Activated CD4-positive, alpha-beta T cell treated with anti-CD3 and anti-CD28 coated beads for 36 hours (primary cell): ENCODE measurements around the gene COL23A1. TPM values are rescaled to one million over a fixed set of nuclear protein-coding genes. Genes with fewer than 3 reads are reported as not detected.

Source experiments
- ATAC-seq: fragments of 200-7000 bp; cut with Tn5 transposase; one replicate; pipeline ENCODE4 v1.10.0; 2021; ENCODE audit warnings: mild to moderate bottlenecking, moderate library complexity
- CTCF ChIA-PET: fragments of 350-600 bp; sonication (Branson Sonifier 250); formaldehyde crosslinking; loops from one replicate; lab custom pipeline; 2021; ENCODE audit warnings: antibody characterized with exemption; lab: Charles Lee
- POLR2A ChIA-PET: fragments of 350-600 bp; sonication (Branson Sonifier 250); formaldehyde crosslinking; loops from one replicate; lab custom pipeline; 2021; ENCODE audit warnings: antibody characterized with exemption, inconsistent platforms; lab: Charles Lee
- DNase-seq: peaks from one replicate; pipeline ENCODE4 v3.0.0-alpha.2; 2020
- H3K27ac Mint-ChIP-seq: one replicate; pipeline ENCODE4 v1.8.0; 2021; ENCODE audit warnings: mixed read lengths
- H3K27me3 Mint-ChIP-seq: one replicate; pipeline ENCODE4 v1.8.0; 2021; ENCODE audit warnings: mixed read lengths
- H3K36me3 Mint-ChIP-seq: one replicate; pipeline ENCODE4 v1.8.0; 2021; ENCODE audit warnings: low read depth, mixed read lengths
- H3K4me1 Mint-ChIP-seq: one replicate; pipeline ENCODE4 v1.8.0; 2021; ENCODE audit warnings: mixed read lengths
- H3K4me3 Mint-ChIP-seq: one replicate; pipeline ENCODE4 v1.8.0; 2021; ENCODE audit warnings: mild to moderate bottlenecking, moderate library complexity, mixed read lengths
- H3K9me3 Mint-ChIP-seq: one replicate; pipeline ENCODE4 v1.8.0; 2021; ENCODE audit warnings: low read depth, mixed read lengths
- intact Hi-C, 2 experiments: fragments of 100-400 bp; cut with DNase I in 1 of 2; cut with micrococcal nuclease in 1 of 2; formaldehyde crosslinking; loops; one replicate each; pipeline versions ENCODE4 v1.14.2 to v1.15.1; 2022 to 2024; cut with DNase I, micrococcal nuclease
- total RNA-seq, 2 experiments: library from RNA; stranded (reverse); gene quantifications; one replicate each; pipeline ENCODE4 v1.2.3, GENCODE V29; 2021

COL23A1 gene
- total RNA-seq, 2 experiments from 2014 or later, result not detected

GRCh38 chr5:178272591-178272990 lies 317.6 kb downstream of the COL23A1 start:
- H3K4me3 Mint-ChIP-seq, result no peak overlapping the region
- CTCF ChIA-PET, result interaction anchor here (0.5 to 1.9 kb wide), 2 partner anchors 11 to 14 kb away, joined by 3 to 8 read pairs; no protein-coding TSS in a partner anchor
- ATAC-seq (no peak), DNase-seq (no peak)
- no peaks in the 10 kb centered on the region for H3K9me3 Mint-ChIP-seq
- no peaks in the 10 kb centered on the region for H3K4me1 Mint-ChIP-seq
- H3K27ac Mint-ChIP-seq, result no peak overlapping the region
- POLR2A ChIA-PET, result no interaction called here
- H3K27me3 Mint-ChIP-seq, result peaks cover under 1% of the 10 kb centered on the region
- H3K36me3 Mint-ChIP-seq, result no peaks in the 10 kb centered on the region
- intact Hi-C loops, result no loop called here

- Mint-ChIP-seq H3K4me1 (no peaks in the 10 kb centered on the region), H3K27ac (no peak overlapping the region), H3K36me3 (no peaks in the 10 kb centered on the region), H3K9me3 (no peaks in the 10 kb centered on the region), H3K4me3 (no peak overlapping the region), H3K27me3 (no peaks in the 10 kb centered on the region)
- DNase-seq, result no peak
- ATAC-seq, result no peak
- intact Hi-C loops, result no loop called here
- CTCF ChIA-PET, result interaction anchor here (0.7 to 1.9 kb wide), 2 partner anchors 12 kb away, joined by 5 to 8 read pairs; no protein-coding TSS in a partner anchor
- POLR2A ChIA-PET, result no interaction called here
These were observed 318.3 kb downstream of the COL23A1 start for GRCh38 chr5:178271726-178272479.

GRCh38 chr5:178271231-178271630 lies 319.0 kb downstream of the COL23A1 start:
- Mint-ChIP-seq H3K4me3 (no peak overlapping the region), H3K9me3 (no peaks in the 10 kb centered on the region), H3K27ac (no peak overlapping the region), H3K27me3 (no peaks in the 10 kb centered on the region), H3K36me3 (no peaks in the 10 kb centered on the region), H3K4me1 (no peaks in the 10 kb centered on the region)
- ChIA-PET CTCF (interaction anchor here (0.7 kb wide), 1 partner anchor 12 kb away, joined by 5 read pairs; no protein-coding TSS in a partner anchor), POLR2A (no interaction called here)
- intact Hi-C loops, result no loop called here
- ATAC-seq, result no peak
- no peak for DNase-seq

GRCh38 chr5:178269499-178269898 lies 320.7 kb downstream of the COL23A1 start:
- no peaks in the 10 kb centered on the region for H3K27me3 Mint-ChIP-seq
- ATAC-seq, result no peak

GRCh38 chr5:178267876-178268275 lies 322.3 kb downstream of the COL23A1 start:
- ChIA-PET POLR2A (no interaction called here), CTCF (interaction anchor here (0.7 kb wide), 1 partner anchor 36 kb away, joined by 3 read pairs; no protein-coding TSS in a partner anchor)
- Mint-ChIP-seq H3K4me1 (no peaks in the 10 kb centered on the region), H3K9me3 (no peaks in the 10 kb centered on the region), H3K4me3 (no peak overlapping the region), H3K36me3 (no peaks in the 10 kb centered on the region), H3K27me3 (no peaks in the 10 kb centered on the region), H3K27ac (no peak overlapping the region)
- ATAC-seq (no peak), DNase-seq (no peak)
- intact Hi-C loops, result no loop called here

More at GRCh38 chr5:178269499-178269898, 320.7 kb downstream of the COL23A1 start:
- no peaks in the 10 kb centered on the region for H3K36me3 Mint-ChIP-seq
- H3K4me1 Mint-ChIP-seq, result no peaks in the 10 kb centered on the region
- no peak overlapping the region for H3K4me3 Mint-ChIP-seq
- no peak overlapping the region for H3K27ac Mint-ChIP-seq
- no peak for DNase-seq
- ChIA-PET POLR2A (no interaction called here), CTCF (no interaction called here)
- H3K9me3 Mint-ChIP-seq, result no peaks in the 10 kb centered on the region
- intact Hi-C loops, result no loop called here

- H3K27ac Mint-ChIP-seq, result no peak overlapping the region
- no peak overlapping the region for H3K4me3 Mint-ChIP-seq
- POLR2A ChIA-PET, result no interaction called here
- ATAC-seq (no peak), DNase-seq (no peak)
- CTCF ChIA-PET, result no interaction called here
- no peaks in the 10 kb centered on the region for H3K4me1 Mint-ChIP-seq
- intact Hi-C loops, result no loop called here
- H3K36me3 Mint-ChIP-seq, result no peaks in the 10 kb centered on the region
- no peaks in the 10 kb centered on the region for H3K27me3 Mint-ChIP-seq
- H3K9me3 Mint-ChIP-seq, result no peaks in the 10 kb centered on the region
These were observed 322.9 kb downstream of the COL23A1 start for GRCh38 chr5:178267245-178267644.

- Mint-ChIP-seq H3K4me3 (no peak overlapping the region), H3K4me1 (no peaks in the 10 kb centered on the region), H3K27ac (no peak overlapping the region), H3K27me3 (no peaks in the 10 kb centered on the region), H3K36me3 (no peaks in the 10 kb centered on the region), H3K9me3 (no peaks in the 10 kb centered on the region)
- ChIA-PET POLR2A (no interaction called here), CTCF (no interaction called here)
- intact Hi-C loops, result no loop called here
- ATAC-seq, result no peak
- DNase-seq, result no peak
These were observed 323.6 kb downstream of the COL23A1 start for GRCh38 chr5:178266581-178266980.

GRCh38 chr5:178265746-178266145 lies 324.4 kb downstream of the COL23A1 start:
- Mint-ChIP-seq H3K36me3 (no peaks in the 10 kb centered on the region), H3K27me3 (no peaks in the 10 kb centered on the region), H3K4me1 (no peaks in the 10 kb centered on the region), H3K4me3 (no peak overlapping the region), H3K27ac (no peak overlapping the region), H3K9me3 (no peaks in the 10 kb centered on the region)
- ChIA-PET CTCF (no interaction called here), POLR2A (interaction anchor here (0.7 kb wide), 1 partner anchor 16 kb away, joined by 3 read pairs; no protein-coding TSS in a partner anchor)
- ATAC-seq, result no peak
- DNase-seq, result no peak
- intact Hi-C loops, result no loop called here

- Mint-ChIP-seq H3K27me3 (no peaks in the 10 kb centered on the region), H3K27ac (no peak overlapping the region), H3K9me3 (no peaks in the 10 kb centered on the region), H3K4me3 (no peak overlapping the region), H3K4me1 (no peaks in the 10 kb centered on the region), H3K36me3 (no peaks in the 10 kb centered on the region)
- no peak for ATAC-seq
- no peak for DNase-seq
- ChIA-PET CTCF (interaction anchor here (0.8 kb wide), 1 partner anchor 13 kb away, joined by 3 read pairs; no protein-coding TSS in a partner anchor), POLR2A (no interaction called here)
- intact Hi-C loops, result no loop called here
These were observed 326.1 kb downstream of the COL23A1 start for GRCh38 chr5:178264044-178264443.

- ATAC-seq (no peak), DNase-seq (no peak)
- no peak overlapping the region for H3K27ac Mint-ChIP-seq
- ChIA-PET CTCF (no interaction called here), POLR2A (no interaction called here)
- no peaks in the 10 kb centered on the region for H3K4me1 Mint-ChIP-seq
- no peak overlapping the region for H3K4me3 Mint-ChIP-seq
- intact Hi-C loops, result no loop called here
- peaks cover 1% of the 10 kb centered on the region for H3K27me3 Mint-ChIP-seq
- H3K9me3 Mint-ChIP-seq, result no peaks in the 10 kb centered on the region
- H3K36me3 Mint-ChIP-seq, result no peaks in the 10 kb centered on the region
These were observed 328.3 kb downstream of the COL23A1 start for GRCh38 chr5:178261666-178262600.

GRCh38 chr5:178259623-178260536 lies 330.3 kb downstream of the COL23A1 start:
- CTCF ChIA-PET, result no interaction called here
- H3K4me1 Mint-ChIP-seq, result no peaks in the 10 kb centered on the region
- intact Hi-C loops, result no loop called here
- ATAC-seq (no peak), DNase-seq (no peak)
- H3K27ac Mint-ChIP-seq, result no peak overlapping the region
- peaks cover 1% of the 10 kb centered on the region for H3K27me3 Mint-ChIP-seq
- H3K4me3 Mint-ChIP-seq, result no peak overlapping the region
- H3K9me3 Mint-ChIP-seq, result no peaks in the 10 kb centered on the region
- no peaks in the 10 kb centered on the region for H3K36me3 Mint-ChIP-seq
- POLR2A ChIA-PET, result no interaction called here
